Urothelium cell line (cell line): ENCODE data around the gene MCOLN1.

Experiments used
- DNase-seq: peaks from one replicate; pipeline ENCODE4 v3.0.0; 2011; ENCODE audit warnings: low spot score, mixed read lengths
- FAIRE-seq: peaks from 2 replicates; lab custom pipeline; 2011; peaks lifted over from hg19 to GRCh38; lab: Jason Lieb, UNC

MCOLN1 gene

GRCh38 chr19:7500811-7501450 is 21.5 kb upstream of the MCOLN1 start:
- FAIRE-seq (peak; percentile 96), DNase-seq (peak; percentile 87)

- DNase-seq (no peak), FAIRE-seq (no peak)
These were observed 19.9 kb upstream of the MCOLN1 start for GRCh38 chr19:7502552-7502951.

- FAIRE-seq: no peak
- no peak for DNase-seq
These were observed 17.7 kb upstream of the MCOLN1 start for GRCh38 chr19:7504684-7505083.

GRCh38 chr19:7505288-7505681 is 17.1 kb upstream of the MCOLN1 start:
- DNase-seq: no peak
- no peak for FAIRE-seq

- FAIRE-seq (no peak), DNase-seq (peak; percentile 54)
These were observed 16.6 kb upstream of the MCOLN1 start for GRCh38 chr19:7505682-7506384.

GRCh38 chr19:7506385-7507328 is 15.8 kb upstream of the MCOLN1 start:
- FAIRE-seq (no peak), DNase-seq (no peak)

GRCh38 chr19:7507884-7508283 is 14.5 kb upstream of the MCOLN1 start:
- FAIRE-seq: no peak
- DNase-seq: peak; percentile 57

- DNase-seq (no peak), FAIRE-seq (no peak)
These were observed 12.8 kb upstream of the MCOLN1 start for GRCh38 chr19:7509625-7510024.

GRCh38 chr19:7512400-7512851 is 10.0 kb upstream of the MCOLN1 start:
- no peak for DNase-seq
- FAIRE-seq: no peak

GRCh38 chr19:7513809-7514642 is 8.4 kb upstream of the MCOLN1 start:
- FAIRE-seq: no peak
- no peak for DNase-seq

- FAIRE-seq: no peak
- DNase-seq: no peak
These were observed 7.2 kb upstream of the MCOLN1 start for GRCh38 chr19:7515110-7515644.

GRCh38 chr19:7515645-7516151 is 6.7 kb upstream of the MCOLN1 start, which contains the start of gene ZNF358:
Gene ZNF358 (plus strand): TSS chr19:7516103. CDS start chr19:7519243, 3,140 bp downstream.
- DNase-seq: peak; percentile 89
- no peak for FAIRE-seq

- DNase-seq (no peak), FAIRE-seq (no peak)
These were observed 6.1 kb upstream of the MCOLN1 start for GRCh38 chr19:7516333-7516732.

GRCh38 chr19:7516878-7517277 is 5.5 kb upstream of the MCOLN1 start:
- DNase-seq (no peak), FAIRE-seq (no peak)

- FAIRE-seq (no peak), DNase-seq (no peak)
These were observed 2.9 kb upstream of the MCOLN1 start for GRCh38 chr19:7519361-7520130.

GRCh38 chr19:7520131-7521051 is 2.0 kb upstream of the MCOLN1 start:
- DNase-seq: no peak
- no peak for FAIRE-seq

- no peak for DNase-seq
- FAIRE-seq: no peak
These were observed 813 bp upstream of the MCOLN1 start for GRCh38 chr19:7521551-7522071.
